ENCODE data around the gene ELMO1.

Gene ELMO1

GRCh38 chr7:37097983-37098382, 350.7 kb downstream of the ELMO1 start:
- DNase-seq (ENCODE audit: low read depth in 3 of 3): no peak

- no peak for DNase-seq (ENCODE audit: low read depth in 3 of 3)
These were observed 351.4 kb downstream of the ELMO1 start for GRCh38 chr7:37097276-37097675.

GRCh38 chr7:37096341-37096740, 352.3 kb downstream of the ELMO1 start:
- DNase-seq (ENCODE audit: low read depth in 3 of 3): no peak

- DNase-seq (ENCODE audit: low read depth in 3 of 3): no peak
These were observed 353.5 kb downstream of the ELMO1 start for GRCh38 chr7:37095122-37095521.

- no peak for DNase-seq (ENCODE audit: low read depth in 3 of 3)
These were observed 355.4 kb downstream of the ELMO1 start for GRCh38 chr7:37093257-37093656.

GRCh38 chr7:37092548-37092947, 356.1 kb downstream of the ELMO1 start:
- DNase-seq (ENCODE audit: low read depth in 3 of 3): no peak

- DNase-seq (ENCODE audit: low read depth in 3 of 3): no peak
These were observed 358.7 kb downstream of the ELMO1 start for GRCh38 chr7:37089972-37090371.

- no peak for DNase-seq (ENCODE audit: low read depth in 3 of 3)
These were observed 363.1 kb downstream of the ELMO1 start for GRCh38 chr7:37085600-37085999.

- no peak for DNase-seq (ENCODE audit: low read depth in 3 of 3)
These were observed 364.4 kb downstream of the ELMO1 start for GRCh38 chr7:37084303-37084702.

- no peak for DNase-seq (ENCODE audit: low read depth in 3 of 3)
These were observed 365.2 kb downstream of the ELMO1 start for GRCh38 chr7:37083311-37084096.

- DNase-seq (ENCODE audit: low read depth in 3 of 3): peak in 2 of 3 experiments; percentile 33 to 50
These were observed 367.2 kb downstream of the ELMO1 start for GRCh38 chr7:37081436-37081835.

GRCh38 chr7:37079420-37079819, 369.2 kb downstream of the ELMO1 start:
- DNase-seq (ENCODE audit: low read depth in 3 of 3): no peak

GRCh38 chr7:37076668-37077067, 372.0 kb downstream of the ELMO1 start:
- no peak for DNase-seq (ENCODE audit: low read depth in 3 of 3)

GRCh38 chr7:37074370-37074769, 374.3 kb downstream of the ELMO1 start:
- no peak for DNase-seq (ENCODE audit: low read depth in 3 of 3)

- DNase-seq (ENCODE audit: low read depth in 3 of 3): no peak
These were observed 377.5 kb downstream of the ELMO1 start for GRCh38 chr7:37071124-37071523.

GRCh38 chr7:37070471-37070870, 378.2 kb downstream of the ELMO1 start:
- no peak for DNase-seq (ENCODE audit: low read depth in 3 of 3)

GRCh38 chr7:37070031-37070430, 378.6 kb downstream of the ELMO1 start:
- no peak for DNase-seq (ENCODE audit: low read depth in 3 of 3)

GRCh38 chr7:37069336-37069735, 379.3 kb downstream of the ELMO1 start:
- no peak for DNase-seq (ENCODE audit: low read depth in 3 of 3)

GRCh38 chr7:37068902-37069301, 379.8 kb downstream of the ELMO1 start:
- no peak for DNase-seq (ENCODE audit: low read depth in 3 of 3)

GRCh38 chr7:37068038-37068437, 380.6 kb downstream of the ELMO1 start:
- DNase-seq (ENCODE audit: low read depth in 3 of 3): no peak

- peak; percentile 8 to 35 (median 16) for DNase-seq (ENCODE audit: low read depth in 3 of 3)
These were observed 382.8 kb downstream of the ELMO1 start for GRCh38 chr7:37065779-37066271.

- DNase-seq (ENCODE audit: low read depth in 3 of 3): no peak
These were observed 386.2 kb downstream of the ELMO1 start for GRCh38 chr7:37062560-37062859.

GRCh38 chr7:37061849-37062559, 386.7 kb downstream of the ELMO1 start:
- DNase-seq (ENCODE audit: low read depth in 3 of 3): no peak
